ENCODE data around the gene MEIKIN.

DNA sequence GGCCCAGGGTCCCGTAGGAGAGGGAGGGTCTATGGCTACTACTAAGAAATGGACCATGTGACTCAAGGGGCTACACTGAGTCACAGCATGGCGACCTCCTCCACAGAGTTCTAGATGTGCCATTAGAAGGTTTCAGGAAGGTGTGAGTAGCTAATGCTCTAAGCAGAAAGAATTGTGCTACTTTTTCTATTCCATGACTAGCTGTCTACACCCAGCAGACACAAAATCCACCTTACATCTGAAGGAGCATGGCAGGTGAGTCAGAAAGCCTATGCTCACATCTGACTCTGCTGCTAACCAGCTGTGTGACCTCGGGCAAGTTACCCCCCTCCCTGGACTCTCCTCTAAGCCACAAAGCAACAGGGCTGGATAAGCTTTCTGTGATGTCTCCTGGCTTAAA lies 14.4 kb upstream of the MEIKIN start:
- TF ChIP-seq POLR2A (IDR thresholded peaks at IDR 0.05; ENCODE audit: control extremely low read depth in 1 of 2, low read depth in 2 of 2, low read length in 2 of 2) (no peak), EP300 (IDR thresholded peaks at IDR 0.05; ENCODE audit: borderline replicate concordance in 1 of 2, low read depth in 2 of 2, low read length in 2 of 2) (no peak), SRF (IDR thresholded peaks at IDR 0.05; ENCODE audit: low read depth, low read length) (no peak), HDAC2 (IDR thresholded peaks at IDR 0.05; ENCODE audit: borderline replicate concordance in 1 of 2, low read depth in 2 of 2, low read length in 2 of 2) (no peak), JUND (IDR thresholded peaks at IDR 0.05; ENCODE audit: low read length) (no peak), CEBPB (IDR thresholded peaks at IDR 0.05; ENCODE audit: low read depth, low read length) (no peak), CHD1 (IDR thresholded peaks at IDR 0.05; ENCODE audit: low read depth, low read length) (no peak), GABPA (IDR thresholded peaks at IDR 0.05; ENCODE audit: borderline replicate concordance, insufficient read depth, low read length) (no peak)
- TF ChIP-seq, protein P1, sequence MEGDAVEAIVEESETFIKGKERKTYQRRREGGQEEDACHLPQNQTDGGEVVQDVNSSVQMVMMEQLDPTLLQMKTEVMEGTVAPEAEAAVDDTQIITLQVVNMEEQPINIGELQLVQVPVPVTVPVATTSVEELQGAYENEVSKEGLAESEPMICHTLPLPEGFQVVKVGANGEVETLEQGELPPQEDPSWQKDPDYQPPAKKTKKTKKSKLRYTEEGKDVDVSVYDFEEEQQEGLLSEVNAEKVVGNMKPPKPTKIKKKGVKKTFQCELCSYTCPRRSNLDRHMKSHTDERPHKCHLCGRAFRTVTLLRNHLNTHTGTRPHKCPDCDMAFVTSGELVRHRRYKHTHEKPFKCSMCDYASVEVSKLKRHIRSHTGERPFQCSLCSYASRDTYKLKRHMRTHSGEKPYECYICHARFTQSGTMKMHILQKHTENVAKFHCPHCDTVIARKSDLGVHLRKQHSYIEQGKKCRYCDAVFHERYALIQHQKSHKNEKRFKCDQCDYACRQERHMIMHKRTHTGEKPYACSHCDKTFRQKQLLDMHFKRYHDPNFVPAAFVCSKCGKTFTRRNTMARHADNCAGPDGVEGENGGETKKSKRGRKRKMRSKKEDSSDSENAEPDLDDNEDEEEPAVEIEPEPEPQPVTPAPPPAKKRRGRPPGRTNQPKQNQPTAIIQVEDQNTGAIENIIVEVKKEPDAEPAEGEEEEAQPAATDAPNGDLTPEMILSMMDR (IDR thresholded peaks at IDR 0.05; ENCODE audit: control extremely low read depth in 1 of 3, insufficient read depth in 1 of 3, low read depth in 1 of 3, low read length in 3 of 3): no peak
- TF ChIP-seq, protein P2, sequence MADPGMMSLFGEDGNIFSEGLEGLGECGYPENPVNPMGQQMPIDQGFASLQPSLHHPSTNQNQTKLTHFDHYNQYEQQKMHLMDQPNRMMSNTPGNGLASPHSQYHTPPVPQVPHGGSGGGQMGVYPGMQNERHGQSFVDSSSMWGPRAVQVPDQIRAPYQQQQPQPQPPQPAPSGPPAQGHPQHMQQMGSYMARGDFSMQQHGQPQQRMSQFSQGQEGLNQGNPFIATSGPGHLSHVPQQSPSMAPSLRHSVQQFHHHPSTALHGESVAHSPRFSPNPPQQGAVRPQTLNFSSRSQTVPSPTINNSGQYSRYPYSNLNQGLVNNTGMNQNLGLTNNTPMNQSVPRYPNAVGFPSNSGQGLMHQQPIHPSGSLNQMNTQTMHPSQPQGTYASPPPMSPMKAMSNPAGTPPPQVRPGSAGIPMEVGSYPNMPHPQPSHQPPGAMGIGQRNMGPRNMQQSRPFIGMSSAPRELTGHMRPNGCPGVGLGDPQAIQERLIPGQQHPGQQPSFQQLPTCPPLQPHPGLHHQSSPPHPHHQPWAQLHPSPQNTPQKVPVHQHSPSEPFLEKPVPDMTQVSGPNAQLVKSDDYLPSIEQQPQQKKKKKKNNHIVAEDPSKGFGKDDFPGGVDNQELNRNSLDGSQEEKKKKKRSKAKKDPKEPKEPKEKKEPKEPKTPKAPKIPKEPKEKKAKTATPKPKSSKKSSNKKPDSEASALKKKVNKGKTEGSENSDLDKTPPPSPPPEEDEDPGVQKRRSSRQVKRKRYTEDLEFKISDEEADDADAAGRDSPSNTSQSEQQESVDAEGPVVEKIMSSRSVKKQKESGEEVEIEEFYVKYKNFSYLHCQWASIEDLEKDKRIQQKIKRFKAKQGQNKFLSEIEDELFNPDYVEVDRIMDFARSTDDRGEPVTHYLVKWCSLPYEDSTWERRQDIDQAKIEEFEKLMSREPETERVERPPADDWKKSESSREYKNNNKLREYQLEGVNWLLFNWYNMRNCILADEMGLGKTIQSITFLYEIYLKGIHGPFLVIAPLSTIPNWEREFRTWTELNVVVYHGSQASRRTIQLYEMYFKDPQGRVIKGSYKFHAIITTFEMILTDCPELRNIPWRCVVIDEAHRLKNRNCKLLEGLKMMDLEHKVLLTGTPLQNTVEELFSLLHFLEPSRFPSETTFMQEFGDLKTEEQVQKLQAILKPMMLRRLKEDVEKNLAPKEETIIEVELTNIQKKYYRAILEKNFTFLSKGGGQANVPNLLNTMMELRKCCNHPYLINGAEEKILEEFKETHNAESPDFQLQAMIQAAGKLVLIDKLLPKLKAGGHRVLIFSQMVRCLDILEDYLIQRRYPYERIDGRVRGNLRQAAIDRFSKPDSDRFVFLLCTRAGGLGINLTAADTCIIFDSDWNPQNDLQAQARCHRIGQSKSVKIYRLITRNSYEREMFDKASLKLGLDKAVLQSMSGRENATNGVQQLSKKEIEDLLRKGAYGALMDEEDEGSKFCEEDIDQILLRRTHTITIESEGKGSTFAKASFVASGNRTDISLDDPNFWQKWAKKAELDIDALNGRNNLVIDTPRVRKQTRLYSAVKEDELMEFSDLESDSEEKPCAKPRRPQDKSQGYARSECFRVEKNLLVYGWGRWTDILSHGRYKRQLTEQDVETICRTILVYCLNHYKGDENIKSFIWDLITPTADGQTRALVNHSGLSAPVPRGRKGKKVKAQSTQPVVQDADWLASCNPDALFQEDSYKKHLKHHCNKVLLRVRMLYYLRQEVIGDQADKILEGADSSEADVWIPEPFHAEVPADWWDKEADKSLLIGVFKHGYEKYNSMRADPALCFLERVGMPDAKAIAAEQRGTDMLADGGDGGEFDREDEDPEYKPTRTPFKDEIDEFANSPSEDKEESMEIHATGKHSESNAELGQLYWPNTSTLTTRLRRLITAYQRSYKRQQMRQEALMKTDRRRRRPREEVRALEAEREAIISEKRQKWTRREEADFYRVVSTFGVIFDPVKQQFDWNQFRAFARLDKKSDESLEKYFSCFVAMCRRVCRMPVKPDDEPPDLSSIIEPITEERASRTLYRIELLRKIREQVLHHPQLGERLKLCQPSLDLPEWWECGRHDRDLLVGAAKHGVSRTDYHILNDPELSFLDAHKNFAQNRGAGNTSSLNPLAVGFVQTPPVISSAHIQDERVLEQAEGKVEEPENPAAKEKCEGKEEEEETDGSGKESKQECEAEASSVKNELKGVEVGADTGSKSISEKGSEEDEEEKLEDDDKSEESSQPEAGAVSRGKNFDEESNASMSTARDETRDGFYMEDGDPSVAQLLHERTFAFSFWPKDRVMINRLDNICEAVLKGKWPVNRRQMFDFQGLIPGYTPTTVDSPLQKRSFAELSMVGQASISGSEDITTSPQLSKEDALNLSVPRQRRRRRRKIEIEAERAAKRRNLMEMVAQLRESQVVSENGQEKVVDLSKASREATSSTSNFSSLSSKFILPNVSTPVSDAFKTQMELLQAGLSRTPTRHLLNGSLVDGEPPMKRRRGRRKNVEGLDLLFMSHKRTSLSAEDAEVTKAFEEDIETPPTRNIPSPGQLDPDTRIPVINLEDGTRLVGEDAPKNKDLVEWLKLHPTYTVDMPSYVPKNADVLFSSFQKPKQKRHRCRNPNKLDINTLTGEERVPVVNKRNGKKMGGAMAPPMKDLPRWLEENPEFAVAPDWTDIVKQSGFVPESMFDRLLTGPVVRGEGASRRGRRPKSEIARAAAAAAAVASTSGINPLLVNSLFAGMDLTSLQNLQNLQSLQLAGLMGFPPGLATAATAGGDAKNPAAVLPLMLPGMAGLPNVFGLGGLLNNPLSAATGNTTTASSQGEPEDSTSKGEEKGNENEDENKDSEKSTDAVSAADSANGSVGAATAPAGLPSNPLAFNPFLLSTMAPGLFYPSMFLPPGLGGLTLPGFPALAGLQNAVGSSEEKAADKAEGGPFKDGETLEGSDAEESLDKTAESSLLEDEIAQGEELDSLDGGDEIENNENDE (IDR thresholded peaks at IDR 0.05; ENCODE audit: insufficient replicate concordance, low read length): no peak
